Limb (tissue), 2 donors: Measurements from ENCODE around the gene ZNF26.
"Not testable (repeated sequence)": the region's sequence is repeated elsewhere in the genome, so short reads cannot be mapped to it uniquely, and the experiment has no call there.

Source experiments
- DNase-seq, 2 donors: peaks; one replicate each; pipeline ENCODE4 v3.0.0-alpha.2; 2016; ENCODE audit errors: extremely low spot score in 2 of 2

ZNF26 gene

DNA sequence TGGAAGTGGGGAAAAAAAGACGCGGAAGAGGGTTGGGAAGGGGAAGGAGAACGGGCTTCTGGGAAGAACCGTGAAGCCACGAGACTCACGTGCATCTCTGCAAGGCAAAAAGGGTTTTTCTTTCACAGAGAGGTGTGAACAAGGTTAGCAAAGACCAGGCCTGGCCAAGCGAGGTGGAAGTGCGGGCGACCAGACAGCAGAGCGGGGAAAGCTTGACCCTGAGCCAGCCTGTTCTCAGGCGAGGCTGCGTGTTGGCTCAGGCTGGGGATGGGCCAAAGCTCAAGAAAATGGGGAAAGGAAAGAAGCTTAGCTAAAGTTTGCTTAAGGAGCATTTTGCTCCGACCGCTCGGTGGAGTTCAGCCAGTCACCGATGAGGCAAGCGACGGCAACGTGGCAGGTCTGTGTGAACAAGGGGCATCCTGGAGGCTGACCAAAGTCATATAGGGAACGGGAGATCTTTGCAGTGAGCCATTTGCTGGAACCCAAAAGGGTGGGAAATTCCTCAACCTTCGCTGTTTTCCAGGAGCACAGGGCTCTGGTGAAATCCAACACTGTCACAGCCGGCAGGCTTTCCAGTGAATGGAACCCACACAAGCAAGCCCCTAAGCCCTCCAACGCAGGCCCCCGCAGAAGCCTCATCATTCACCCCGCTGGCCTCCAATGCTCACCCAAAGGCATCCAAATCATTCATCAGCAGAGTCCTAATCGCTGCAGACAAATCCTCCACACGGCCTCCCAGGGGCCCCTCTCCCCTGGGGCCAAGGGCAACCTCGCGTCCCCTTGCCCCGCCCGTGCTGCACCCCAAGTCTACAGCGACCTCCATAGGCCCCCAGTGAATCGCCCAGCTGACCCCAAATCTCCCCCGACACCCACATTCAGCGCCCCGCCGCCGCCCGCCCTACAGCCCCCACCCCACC, 30.8 kb upstream of the ZNF26 start:
- DNase-seq, result peak in 1 of 2 donors; percentile 27

DNA sequence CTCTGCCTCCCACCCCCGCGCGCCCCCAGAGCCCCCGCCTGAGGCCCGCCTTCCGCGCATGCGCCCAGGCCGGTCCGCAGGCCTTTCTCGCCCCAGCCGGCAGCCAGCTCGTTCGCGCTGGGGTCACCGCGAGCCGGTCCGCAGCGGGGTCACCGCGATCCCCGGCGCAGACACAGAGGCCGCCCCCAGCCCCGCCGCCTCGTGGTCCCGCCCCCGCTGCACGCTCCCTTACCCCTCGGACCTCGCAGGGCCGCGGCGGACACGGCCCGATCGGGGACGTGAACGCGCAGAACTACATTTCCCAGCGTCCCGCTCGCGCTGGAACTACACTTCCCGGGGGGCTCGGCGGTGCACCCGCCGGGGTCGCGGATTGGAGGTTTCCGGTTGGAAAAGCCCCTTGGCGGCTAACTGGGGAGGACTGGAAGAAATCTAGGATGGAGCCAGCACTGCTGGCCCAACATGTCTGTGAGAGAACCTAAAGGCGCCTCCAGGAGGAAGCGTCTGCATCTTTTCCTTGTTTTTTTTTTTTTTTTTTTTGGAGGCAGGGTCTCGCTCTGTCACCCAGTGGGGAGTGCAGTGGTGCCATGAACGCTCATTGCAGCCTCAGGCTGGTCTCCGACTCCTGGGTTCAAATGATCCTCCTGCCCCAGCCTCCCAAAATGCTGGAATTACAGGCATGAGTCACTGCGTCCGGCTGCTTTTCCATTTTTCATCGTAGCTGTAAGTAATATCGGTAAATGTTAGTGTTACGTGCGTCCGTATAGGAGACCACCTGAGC, 30.0 kb upstream of the ZNF26 start, which contains the start of gene ZNF605:
Gene ZNF605 (minus strand): TSS at position 296 of the 778 bp plus-strand sequence. CDS start 10,671 bp downstream, outside the sequence.
- peak; percentile 94 to 96 for DNase-seq

DNA sequence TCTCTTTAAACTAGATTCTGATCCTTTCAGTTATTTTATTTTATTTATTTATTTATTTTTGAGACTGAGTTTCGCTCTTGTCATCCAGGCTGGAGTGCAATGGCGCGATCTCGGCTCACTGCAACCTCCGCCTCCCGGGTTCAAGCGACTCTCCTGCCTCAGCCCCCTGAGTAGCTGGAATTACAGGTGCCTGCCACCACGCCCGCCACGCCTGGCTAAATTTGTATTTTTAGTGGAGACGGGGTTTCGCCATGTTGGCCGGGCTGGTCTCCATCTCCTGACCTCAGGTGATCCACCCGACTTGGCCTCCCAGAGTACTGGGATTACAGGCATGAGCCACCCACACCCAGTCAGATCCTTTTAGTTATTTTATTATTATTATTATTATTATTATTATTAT, 24.4 kb upstream of the ZNF26 start:
- DNase-seq, result not testable (repeated sequence)

DNA sequence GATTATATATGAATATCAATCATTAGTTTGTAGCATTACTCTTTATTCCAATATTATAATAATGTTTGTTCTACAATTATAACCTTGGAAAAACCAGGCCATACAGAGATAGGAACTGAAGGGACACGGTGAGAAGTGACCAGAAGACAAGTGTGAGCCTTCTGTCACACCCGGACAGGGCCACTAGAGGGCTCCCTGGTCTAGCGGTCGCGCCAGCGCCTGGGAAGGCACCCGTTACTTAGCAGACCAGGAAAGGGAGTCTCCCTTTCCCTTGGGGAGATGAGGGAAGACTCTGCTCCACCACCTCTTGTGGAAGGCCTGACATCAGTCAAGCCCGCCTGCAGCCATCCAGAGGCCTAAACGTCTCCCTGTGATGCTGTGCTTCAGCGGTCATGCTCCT, 22.2 kb upstream of the ZNF26 start:
- DNase-seq, result not testable (repeated sequence)

DNA sequence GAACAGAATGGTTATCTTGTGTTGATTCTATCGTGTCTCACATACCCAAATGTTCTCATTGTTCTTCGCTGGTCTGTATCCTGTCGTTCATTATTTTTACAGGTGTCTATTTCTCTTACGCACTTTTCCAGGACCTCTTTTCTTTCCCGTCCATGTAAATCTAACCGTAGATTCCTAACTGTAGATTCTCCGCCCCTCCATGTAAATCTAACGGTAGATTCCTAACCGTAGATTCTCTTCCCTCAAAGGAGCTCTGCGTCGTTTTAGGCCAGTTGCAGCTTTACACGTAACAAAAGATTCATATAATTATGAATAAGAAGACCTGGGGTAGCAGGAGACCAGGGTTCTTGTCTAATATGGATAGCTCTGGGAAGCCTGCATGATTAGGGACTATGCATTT, 20.4 kb upstream of the ZNF26 start:
- DNase-seq, result no peak

DNA sequence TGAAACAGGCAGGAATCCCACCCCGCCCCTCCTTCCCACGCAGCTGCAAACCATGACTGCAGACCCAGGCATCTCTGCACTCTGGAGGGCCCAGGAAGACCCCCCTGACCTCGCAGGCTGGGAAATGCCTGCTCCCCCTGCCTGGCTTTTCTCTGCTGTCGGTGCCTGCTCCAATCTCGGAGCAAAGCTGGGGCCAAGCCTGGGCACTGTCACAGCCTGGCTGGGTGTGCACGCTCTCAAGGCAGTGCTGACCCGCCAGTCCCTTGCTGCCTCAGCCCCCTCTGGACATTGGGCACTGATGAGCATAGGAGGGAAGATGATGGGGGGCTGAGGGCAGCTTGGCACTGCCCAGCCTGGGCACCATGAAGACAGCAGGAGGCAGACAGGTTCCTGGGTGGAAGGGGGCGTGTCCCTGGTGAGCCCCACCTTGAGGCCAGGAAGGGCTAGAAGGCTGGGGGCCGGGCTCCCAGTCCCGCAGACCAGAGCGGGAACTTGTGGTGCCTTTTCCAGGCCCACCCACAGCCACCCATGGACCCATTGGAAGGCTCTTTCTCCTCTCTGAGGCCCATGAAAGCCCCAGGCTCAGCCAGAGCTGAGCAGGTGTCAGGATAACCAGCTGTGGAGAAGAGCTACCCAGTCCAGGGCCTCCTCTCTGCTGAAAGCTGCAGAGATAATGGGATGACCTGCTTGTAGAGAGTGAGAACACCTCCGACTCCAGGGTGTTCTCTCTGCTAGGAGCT, 19.3 kb upstream of the ZNF26 start:
- DNase-seq, result no peak

DNA sequence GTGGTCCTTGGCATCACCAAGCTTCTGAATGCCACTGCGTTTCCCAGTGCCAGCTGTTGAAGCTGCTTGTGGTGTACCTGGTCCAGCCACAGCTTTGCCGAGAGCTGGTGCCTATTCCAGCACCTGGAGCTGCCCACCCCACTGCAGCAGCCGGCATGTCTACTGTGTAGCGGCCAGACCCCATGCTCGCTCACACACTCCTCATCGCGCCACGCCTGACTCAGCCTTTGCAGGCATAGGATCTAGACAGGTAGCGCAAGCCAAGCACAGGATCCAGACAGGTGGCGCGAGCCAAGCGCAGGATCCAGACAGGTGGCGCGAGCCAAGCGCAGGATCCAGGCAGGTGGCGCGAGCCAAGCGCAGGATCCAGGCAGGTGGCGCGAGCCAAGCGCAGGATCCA, 18.4 kb upstream of the ZNF26 start:
- no peak for DNase-seq

DNA sequence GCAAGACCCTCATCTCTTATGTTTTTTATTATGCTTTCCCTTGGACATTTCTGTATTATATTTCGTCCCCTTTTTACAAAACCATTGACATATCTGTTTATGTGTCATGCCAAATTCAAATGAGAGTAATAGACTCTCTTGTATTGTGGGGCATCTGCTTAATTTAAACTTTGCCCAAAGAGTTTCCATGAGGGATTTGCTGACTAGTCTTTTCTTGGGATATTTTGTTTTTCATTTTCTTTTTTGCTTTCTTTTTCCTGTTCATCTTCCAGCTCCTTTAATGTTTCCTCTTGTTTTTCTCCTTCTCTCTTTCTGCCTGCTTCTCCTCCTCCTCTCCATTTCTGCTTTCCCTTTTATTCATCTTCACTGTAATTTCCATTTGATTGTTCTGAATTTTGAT, 13.8 kb upstream of the ZNF26 start:
- DNase-seq, result no peak

DNA sequence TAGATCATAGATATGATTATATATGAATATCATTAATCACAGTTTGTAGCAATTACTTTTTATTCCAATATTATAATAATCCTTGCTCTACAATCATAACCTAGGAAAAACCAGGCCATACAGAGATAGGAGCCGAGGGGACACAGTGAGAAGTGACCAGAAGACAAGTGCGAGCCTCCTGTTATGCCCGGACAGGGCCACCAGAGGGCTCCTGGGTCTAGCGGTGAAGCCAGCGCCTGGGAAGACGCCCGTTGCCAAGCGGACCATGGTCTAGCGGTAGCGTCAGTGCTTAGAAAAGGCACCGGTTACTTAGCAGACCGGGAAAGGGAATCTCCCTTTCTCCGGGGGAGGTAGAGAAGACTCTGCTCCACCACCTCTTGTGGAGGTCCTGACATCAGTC, 9.3 kb upstream of the ZNF26 start:
- DNase-seq, result not testable (repeated sequence)

DNA sequence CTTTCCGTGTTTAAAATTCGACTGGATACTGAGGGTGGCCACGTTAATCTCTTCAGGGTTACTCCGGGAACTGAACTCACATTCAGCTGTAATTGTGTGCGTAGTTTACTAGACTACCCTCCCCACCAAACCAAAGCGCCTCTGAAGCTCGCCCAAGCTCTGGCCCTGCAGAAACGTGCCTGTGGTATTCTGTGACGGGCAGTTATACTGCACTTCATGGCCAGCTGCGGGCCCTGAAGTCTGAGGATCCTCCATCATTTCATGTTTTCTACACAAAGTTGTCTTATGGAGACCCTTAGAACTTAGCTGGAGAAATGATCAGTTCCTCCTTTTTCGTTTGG, 688 bp downstream of the ZNF26 start:
- DNase-seq, result no peak

DNA sequence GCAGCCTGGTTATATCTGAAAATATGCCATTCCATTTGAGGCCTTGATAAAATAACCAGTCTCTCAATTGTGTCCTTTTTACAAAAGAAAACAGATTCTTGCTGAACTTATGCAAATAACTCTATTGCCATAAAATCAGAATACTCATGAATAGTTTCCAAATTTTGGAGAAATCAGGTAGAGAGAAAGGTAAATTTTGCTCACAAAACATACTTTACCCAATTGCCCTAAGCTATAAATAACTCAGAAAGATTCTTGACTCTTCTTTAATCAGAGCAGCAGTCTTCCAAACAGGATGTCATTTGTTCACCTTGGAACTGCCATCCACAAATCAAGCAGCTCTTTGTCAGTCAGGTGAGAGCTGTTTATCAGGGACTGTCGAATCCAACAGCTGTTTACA, 12.6 kb downstream of the ZNF26 start:
- DNase-seq, result no peak

DNA sequence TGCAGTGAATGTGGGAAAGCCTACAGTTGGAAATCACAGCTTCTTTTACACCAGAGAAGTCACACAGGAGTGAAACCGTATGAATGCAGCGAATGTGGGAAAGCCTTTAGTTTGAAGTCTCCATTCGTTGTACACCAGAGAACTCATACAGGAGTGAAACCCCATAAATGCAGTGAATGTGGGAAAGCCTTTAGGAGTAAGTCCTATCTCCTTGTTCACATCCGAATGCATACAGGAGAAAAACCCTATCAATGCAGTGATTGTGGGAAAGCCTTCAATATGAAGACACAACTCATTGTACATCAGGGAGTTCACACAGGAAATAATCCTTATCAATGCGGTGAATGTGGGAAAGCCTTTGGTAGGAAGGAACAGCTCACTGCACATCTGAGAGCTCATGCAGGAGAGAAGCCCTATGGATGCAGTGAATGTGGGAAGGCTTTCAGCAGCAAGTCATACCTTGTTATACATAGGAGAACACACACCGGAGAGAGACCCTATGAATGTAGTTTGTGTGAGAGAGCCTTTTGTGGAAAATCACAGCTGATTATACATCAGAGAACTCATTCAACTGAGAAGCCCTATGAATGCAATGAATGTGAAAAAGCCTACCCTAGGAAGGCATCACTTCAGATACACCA, 24.6 kb downstream of the ZNF26 start:
- DNase-seq, result no peak

DNA sequence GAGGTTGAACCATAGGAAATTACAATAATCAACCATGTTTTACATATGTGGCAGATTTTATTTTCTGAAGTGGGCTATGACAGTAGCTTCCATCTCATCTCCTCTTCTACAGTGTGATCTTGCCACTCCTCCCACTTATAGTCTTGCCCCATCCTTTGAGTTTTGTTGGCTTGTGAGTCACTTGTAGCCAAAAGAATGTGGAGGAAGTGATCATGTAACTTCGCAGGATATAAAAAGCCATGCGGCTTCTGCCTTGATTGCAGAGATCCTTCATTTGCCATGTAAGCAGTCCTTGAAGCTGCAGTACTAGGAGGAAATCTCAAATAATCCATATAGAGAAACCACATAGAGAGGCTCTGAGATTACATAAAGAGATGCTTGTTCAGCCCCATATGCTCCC, 37.4 kb downstream of the ZNF26 start:
- no peak for DNase-seq

DNA sequence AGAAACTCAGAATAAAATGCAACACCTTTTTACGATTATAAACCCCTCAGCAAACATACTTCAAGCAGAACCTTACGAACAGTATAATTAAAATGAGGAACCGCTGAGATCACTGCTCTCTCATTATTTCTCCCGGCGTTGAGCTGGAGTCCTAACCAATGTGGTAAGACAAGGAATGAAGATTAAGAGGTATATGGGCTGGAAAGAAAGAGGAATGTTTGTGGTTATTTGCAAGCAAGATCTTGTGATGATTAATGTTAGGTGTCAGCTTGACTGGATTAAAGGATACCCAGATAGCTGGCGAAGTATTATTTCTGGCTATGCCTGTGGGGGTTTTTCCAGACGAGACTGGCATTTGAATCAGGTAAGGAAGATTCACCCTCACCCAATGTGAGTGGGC, 40.8 kb downstream of the ZNF26 start:
- DNase-seq, result no peak

DNA sequence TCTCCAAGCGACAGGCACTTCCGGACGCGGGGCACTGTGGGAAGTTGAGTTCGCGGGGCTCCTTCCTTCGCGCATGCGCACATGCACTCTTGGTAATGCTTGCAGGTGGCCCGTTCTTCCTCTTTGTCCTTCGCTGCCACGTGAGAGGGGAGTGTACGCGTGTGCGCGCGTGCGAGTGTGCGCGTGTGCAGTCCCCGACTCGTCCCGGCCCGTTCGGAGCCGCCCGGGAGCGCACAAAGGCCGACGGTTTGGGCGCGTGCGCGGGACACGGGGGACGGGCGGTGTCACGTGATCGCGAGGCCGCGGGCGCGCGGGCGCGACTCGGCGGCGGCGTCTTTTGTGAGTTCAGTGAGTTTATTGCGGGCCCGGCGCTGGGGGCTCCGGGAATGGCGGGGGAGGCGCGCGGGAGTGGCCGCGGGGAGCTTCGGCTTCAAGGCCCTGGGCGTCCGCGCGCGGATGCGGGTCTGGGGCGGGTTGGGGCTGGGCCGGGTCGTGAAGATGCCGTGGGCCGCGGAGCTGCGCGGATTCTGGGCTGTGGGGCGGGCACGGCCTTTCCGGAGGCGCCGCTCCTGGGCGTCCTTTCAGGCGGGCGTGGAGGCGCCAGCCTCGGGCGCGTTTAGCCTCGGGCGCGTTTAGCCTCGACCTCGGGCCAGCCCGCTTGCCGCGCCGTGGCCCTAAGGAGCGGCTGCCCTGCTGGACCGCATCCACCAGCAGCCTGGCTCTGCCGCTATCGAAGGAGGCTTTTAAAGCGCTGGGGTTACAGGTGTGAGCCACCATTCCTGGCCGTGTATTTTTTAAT, 51.2 kb downstream of the ZNF26 start, which contains the start of gene ZNF84:
Gene ZNF84 (plus strand): TSS at position 303 of the 799 bp plus-strand sequence. CDS start 3,959 bp downstream, outside the sequence.
- DNase-seq, result peak; percentile 97

DNA sequence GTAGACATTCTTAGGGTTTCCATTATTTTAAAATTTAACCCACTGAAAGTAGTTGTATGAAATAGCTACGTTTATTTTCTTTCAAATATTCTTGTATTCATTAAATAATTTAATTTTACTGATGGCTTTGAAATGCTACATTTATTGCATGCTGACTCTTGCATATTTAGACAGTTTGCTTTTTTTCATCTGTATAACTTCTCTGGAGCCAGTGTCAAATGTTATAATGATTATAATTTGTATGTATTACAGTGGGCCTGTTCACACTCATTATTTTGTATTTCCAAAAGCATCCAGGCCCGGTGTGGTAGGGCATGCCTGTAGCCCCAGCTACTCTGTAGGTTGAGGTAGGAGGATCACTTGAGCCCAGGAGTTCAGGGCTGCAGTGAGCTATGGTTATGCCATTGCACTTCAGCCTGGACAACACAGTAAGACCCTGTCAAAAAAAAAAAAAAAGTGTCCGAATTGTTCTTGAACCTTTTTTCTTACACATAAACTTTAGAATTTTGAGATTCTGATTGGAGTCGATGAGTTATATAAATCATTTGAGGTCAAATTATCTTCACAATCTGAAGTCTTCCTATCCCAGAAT, 52.0 kb downstream of the ZNF26 start:
- DNase-seq, result no peak

DNA sequence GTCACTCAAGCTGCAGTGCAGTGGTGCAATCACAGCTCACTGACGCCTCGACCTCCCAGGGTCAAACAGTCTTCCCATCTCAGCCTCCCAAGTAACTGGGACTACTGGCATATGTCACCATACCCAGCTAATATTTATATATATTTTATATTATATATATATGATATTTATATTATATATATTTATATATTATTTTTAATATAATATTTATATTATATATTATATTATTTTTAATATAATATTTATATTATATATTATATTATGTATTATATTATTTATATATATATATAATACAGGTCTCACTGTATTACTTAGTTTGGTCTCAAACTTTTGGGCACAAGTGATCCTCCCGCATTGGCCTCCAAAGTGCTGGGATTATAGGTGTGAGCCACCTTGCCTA, 60.5 kb downstream of the ZNF26 start:
- no peak for DNase-seq

DNA sequence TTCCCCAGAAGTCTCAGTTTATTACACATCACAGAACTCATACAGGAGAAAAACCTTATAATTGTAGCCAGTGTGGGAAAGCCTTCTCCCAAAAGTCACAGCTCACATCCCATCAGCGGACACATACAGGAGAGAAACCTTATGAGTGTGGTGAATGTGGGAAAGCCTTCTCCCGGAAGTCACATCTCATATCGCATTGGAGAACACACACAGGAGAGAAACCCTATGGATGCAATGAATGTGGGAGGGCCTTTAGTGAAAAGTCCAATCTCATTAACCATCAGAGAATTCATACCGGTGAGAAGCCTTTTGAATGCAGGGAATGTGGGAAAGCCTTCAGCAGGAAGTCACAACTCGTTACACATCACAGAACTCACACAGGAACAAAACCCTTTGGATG, 71.3 kb downstream of the ZNF26 start:
- DNase-seq, result no peak

DNA sequence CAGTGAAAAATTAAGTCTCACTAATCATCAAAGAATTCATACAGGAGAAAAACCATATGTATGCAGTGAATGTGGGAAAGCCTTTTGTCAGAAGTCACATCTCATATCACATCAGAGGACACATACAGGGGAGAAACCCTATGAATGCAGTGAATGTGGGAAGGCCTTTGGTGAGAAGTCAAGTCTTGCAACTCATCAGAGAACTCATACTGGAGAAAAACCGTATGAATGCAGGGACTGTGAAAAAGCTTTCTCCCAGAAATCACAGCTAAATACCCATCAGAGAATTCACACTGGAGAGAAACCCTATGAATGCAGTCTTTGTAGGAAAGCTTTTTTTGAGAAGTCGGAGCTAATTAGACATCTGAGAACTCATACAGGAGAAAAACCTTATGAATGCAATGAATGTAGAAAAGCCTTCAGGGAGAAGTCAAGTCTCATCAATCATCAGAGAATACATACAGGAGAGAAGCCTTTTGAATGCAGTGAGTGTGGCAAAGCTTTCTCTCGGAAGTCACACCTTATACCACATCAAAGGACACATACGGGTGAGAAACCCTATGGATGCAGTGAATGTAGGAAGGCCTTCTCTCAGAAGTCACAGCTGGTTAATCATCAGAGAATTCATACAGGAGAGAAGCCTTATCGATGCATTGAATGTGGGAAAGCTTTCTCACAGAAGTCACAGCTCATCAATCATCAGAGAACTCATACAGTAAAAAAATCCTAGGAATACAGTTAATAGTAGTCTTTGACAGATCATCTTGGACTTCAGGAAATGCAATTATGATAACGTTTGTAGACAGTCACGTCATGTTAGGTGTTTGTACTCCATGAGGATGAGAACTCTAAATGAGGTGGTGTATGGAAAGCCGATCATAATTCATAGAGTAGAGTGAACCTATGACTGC, 72.3 kb downstream of the ZNF26 start:
- DNase-seq, result no peak
